Epithelial cell of esophagus (primary cell): ENCODE data around the gene CLIC5.

Experiments
- DNase-seq: peaks from one replicate; pipeline ENCODE4 v3.0.0; 2010; ENCODE audit warnings: low read depth
- H3K4me3 ChIP-seq: 2 replicates; pipeline ENCODE4 v1.5.1; 2011; ENCODE audit warnings: mild to moderate bottlenecking, low read length, control low read depth
- TF ChIP-seq, protein P1 (sequence below): IDR thresholded peaks from 2 replicates; pipeline ENCODE4 v1.5.1; 2011; ENCODE audit warnings: low read depth, mild to moderate bottlenecking, low read length, control low read depth, inconsistent platforms; ENCODE audit not compliant: insufficient read depth; ENCODE audit errors: missing control alignments

Gene CLIC5

DNA sequence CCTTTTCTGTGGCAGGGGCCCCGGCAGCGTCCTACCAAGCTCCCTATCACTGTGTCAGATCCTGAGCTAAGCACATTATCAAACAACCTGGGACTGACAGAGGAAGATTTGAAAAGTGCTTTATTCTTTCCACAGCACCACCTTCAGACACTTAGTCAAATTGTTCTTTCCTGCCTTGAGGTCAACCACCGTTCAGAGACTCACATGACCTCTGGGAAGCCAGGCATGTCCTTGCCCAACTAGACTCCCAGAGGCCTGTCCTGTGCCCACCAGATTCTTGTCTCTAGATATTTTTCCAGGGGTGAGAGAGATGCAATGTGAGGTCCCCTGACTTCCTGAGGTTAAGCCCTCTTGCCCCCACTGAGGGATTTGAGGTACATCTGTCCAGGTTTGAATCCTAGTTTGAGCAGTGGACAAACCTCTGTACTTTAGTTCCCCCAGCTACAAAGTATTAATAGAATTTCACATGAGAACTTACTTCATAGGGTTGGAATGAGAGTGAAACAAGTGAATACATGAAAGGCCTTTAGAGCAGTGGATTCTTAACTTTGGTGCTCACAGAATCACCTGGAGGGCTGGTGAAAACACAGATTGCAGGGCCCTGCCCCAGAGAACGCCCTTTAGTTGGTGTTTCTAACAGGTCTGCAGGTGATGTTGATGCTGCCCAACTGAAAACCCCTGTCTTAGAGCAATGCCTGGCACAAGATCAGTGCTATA is 179.8 kb downstream of the CLIC5 start:
- no peak overlapping the region for H3K4me3 ChIP-seq
- TF ChIP-seq, protein P1, sequence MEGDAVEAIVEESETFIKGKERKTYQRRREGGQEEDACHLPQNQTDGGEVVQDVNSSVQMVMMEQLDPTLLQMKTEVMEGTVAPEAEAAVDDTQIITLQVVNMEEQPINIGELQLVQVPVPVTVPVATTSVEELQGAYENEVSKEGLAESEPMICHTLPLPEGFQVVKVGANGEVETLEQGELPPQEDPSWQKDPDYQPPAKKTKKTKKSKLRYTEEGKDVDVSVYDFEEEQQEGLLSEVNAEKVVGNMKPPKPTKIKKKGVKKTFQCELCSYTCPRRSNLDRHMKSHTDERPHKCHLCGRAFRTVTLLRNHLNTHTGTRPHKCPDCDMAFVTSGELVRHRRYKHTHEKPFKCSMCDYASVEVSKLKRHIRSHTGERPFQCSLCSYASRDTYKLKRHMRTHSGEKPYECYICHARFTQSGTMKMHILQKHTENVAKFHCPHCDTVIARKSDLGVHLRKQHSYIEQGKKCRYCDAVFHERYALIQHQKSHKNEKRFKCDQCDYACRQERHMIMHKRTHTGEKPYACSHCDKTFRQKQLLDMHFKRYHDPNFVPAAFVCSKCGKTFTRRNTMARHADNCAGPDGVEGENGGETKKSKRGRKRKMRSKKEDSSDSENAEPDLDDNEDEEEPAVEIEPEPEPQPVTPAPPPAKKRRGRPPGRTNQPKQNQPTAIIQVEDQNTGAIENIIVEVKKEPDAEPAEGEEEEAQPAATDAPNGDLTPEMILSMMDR = no peak
- DNase-seq = peak; percentile 87

DNA sequence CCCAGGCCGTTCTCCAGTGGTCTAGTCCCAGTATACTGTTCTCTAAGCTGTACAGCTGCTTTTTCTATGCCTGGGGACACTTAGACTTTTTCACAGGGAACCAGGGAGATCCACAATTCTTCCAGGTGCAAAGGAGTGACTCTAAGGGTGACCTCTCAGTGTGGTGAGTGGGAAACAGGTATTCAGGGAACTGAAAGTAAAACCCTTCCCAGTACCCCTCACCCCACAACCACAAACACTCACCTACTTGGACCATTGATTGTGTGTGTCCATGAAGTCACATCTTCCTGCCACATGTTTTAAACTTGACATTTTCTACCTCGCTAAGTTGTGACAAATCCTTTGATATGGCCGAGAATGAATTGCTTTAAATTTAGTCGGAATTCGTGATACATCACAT is 183.6 kb downstream of the CLIC5 start:
- TF ChIP-seq, protein P1 = no peak
- DNase-seq = no peak
- no peak overlapping the region for H3K4me3 ChIP-seq
